HG02884 (cell line): ENCODE measurements around the gene MYO5A.
"Not testable (repeated sequence)": the region's sequence is repeated elsewhere in the genome, so short reads cannot be mapped to it uniquely, and the experiment has no call there.

ENCODE experiments used
- ATAC-seq: cut with Tn5 transposase; IDR thresholded peaks from one replicate; pipeline ENCODE4 v1.9.1; 2021; ENCODE audit warnings: mild to moderate bottlenecking, moderate library complexity; ENCODE audit not compliant: unreplicated experiment

Gene MYO5A

DNA sequence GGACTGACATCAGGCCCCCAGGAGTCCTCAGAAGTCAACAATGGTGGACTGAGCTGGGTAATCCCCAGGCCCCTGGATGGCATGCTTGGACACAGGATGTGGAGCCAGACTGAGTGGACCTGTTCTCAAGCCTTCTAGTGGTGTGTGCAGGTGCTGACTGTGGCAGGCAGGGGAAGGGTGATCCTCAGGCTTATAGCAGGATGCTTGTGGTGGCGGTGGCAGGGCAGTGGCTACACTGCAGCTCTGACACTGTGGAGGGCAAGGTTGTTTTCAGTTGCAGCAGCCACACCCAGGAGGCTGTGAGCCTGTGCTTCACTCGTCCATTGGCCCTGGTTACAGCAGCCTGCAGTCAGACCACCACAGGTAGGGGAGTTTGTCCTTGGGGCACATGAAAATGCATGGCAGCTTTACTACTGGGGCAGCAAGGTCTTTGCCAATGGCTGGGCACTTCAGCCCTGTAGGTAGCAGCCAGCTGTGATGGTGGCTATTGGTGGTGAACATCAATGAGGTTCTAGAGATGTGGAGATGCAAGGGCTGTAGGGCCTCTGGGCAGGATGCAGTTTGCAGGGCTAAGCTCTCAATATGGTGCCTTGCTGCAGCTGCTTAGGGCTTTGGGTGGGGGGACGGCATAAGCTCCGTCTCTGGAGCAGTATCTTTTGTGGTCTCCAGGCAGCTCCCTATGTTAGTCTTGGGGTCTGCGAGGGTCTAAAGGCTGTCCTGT, 17.5 kb upstream of the MYO5A start:
- no peak for ATAC-seq

DNA sequence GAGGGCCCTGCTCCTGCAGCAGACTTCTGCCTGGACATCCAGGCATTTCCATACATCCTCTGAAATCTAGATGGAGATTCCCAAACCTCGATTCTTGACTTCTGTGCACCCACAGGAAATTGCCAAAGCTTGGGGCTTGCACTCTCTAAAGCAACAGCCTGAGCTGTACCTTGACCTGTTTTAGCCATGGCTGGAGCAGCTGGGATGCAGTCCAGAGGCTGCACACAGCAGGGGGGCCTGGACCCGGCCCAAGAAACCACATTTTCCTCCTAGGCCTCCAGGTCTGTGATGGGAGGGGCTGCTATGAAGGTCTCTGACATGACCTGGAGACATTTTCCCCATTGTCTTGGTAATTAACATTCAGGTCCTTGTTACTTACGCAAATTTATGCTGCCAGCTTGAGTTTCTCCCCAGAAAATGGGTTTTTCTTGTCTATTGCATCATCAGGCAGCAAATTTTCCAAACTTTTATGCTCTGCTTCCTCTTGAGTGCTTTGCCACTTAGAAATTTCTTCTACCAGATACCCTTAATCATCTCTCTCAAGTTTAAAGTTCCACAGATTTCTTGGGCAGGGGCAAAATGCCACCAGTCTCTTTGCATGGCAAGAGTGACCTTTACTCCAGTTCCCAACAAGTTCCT, 11.8 kb upstream of the MYO5A start:
- ATAC-seq, result no peak

DNA sequence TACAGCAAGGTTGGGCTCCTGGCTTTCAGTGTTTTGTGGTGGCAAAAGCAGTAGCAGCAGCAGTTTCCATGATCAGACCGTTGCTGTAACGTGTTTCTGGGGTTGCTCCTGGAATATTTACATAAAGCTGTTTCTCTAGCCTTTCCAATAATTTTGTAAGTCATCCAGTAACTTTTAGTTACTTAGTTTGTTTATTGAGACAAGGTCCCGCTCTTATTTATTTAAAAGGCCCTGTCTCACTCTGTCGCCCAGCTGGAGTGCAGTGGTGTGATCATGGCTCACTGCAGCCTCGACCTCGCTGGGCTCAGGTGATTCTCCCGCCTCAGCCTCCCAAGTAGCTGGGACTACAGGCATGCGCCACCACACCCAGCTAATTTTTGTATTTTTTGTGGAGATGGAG, 8.8 kb upstream of the MYO5A start:
- ATAC-seq, result no peak

DNA sequence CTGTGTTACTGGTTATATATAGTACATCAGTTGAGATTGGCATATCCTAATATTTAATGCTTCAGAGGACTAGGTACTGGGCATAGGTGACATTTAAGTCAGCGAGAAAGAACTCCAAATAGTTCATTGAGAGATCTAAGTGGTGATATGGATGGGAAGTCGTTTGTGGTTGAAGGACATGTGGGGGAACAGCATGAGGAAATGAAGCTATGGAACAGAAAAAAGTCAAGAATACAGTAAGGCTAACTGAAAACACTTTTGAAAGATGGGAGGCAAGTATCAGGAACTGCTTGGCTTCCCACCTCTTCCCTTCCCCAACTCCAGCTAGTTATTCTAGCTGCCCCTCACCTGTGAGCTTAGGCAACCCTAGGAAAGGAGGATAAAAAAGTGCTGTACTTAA, 3.7 kb upstream of the MYO5A start:
- ATAC-seq, result no peak

DNA sequence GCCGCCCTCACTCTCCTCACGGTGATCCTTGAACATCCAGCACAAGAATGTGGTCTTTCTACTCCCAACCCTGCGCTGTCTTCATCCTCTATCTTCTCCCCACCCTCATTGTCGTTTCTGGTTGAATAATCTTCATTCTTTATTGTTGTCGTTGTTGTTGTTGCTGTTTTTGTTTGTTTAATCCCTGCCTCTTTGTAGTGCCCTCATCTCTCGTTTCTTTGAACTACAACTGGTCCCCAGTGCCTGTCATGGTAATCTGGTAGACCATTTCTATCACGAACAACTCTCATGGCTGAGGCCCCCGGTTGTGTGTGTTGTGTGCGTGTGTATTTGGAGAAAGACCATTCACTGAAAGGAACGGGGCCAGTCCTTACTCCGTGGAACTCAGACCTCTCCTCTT, 1.3 kb upstream of the MYO5A start:
- ATAC-seq, result no peak

DNA sequence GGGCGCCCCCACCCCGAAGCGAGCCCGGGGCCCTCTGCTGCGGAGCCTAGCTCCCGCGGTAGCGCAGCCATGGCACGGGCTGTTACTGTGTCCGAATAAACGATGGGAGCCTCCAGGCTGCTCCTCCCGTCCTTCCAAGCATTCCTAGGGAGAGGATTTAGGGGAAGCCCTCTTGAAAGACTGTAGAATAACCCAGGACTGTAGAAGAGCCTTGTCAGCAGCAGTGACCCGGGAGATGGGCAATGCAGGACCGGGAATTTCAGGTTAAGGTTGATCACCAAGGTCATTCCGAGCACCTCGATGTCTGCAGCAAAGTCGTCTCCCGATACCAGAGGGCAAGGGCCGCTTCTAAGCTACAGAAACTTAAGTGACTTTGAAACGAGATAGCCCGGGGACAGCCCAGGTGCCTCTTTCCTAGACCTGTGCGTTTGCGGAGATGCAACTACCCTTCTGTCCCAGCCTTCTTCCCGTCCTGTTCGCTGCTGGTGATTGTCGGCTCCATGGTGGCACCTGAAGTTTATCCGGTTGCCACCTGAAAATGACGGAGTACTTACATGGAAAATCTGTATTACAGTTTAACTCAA, 753 bp upstream of the MYO5A start:
- no peak for ATAC-seq

DNA sequence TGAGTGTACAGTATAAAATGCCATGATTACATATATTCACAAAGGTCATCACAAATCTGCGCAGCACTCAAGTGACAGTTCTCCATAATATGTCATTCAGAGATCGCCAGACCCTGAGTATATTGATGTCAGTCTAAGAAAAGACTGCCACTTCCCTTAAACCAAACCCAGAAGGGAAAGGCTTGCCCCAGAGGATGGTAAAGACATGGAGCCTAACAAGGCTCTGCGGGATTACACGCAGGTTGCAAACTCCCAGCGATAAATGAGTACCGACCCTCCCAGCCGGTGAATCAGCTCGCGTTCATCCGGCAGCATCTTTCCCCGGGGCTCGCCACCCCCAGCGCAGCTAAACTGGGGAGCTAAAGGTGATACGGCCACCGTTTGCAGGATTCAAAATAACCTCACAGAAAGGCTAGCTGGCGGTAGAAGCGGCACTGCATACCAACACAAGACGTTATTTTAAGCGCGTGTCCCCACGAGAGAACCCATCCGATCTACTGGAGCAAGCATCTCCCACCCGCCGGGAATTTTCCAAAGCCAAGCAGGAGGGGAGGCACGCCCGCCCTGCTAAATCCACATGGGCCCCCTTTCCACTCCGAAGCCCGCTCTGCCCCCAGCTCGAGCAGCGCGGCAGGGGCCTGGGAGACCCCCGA, 643 bp downstream of the MYO5A start:
- ATAC-seq, result peak; percentile 6

DNA sequence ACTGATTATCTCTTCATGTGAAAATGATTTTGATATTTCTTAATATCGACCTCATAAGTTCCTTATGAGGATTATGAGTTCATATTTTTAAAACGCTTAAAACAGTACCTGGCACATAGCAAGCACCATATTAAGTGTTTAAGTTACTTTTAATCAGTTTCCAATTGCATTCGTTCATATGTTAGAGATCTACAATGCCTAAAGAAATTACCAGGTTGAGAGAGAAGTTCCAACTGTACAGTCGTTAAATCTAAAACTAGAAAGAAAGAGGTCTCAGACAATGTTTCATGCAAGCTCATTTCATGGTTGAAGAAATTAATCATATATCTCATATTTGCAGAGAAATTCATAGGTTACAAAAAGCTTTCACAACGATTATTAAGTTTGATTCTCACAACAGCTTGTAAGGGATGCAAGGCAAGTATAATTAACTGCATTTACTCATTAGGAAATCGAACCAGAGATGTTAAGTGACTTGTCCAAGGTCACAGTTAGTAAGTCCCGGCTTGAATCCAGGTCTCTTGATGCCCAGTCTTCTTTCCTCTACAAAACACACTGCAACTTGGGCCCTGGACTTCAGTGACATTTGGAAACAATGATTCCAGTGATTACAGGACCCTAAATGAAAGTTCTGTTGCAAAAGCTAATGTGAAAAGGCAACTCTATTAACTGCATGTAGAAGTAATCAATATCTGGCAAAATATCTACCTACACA, 1.3 kb downstream of the MYO5A start:
- no peak for ATAC-seq

DNA sequence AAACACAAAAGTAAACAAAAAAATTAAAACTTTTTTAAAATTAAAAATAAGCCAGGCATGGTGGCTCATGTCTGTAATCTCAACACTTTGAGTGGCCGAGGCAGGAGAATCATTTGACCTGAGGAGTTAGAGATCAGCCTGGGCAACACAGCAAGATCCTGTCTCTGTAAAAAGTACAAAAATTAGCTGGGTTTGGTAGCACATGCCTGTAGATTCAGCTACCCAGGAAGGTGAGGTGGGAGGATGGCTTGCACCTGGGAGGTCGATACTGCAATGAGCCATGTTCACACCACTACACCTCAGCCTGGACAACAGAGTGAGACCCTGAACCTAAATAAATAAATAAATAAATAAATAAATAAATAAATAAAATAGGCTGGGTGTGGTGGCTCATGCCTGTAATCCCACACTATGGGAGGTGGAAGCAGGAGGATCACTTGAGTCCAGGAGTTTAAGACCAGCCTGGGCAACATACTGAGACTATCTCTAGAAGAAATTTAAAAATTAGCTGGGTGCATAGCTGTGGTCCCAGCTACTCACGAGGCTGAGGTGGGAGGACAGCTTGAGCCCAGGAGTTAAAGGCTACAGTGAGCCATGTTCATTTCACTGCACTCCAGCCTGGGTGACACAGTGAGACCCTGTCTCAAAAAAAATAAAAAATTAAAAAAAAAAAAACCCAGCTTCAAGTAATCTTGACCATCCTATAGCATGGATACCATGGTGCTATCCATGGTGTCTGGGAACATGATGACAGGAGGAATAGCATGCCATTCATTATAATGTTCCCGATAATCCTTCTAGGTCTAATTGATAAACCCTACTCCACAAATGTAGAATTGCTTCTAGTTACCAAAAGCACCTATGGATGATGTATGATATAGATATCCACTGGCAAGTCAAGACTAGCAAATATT, 4.2 kb downstream of the MYO5A start:
- ATAC-seq, result no peak

DNA sequence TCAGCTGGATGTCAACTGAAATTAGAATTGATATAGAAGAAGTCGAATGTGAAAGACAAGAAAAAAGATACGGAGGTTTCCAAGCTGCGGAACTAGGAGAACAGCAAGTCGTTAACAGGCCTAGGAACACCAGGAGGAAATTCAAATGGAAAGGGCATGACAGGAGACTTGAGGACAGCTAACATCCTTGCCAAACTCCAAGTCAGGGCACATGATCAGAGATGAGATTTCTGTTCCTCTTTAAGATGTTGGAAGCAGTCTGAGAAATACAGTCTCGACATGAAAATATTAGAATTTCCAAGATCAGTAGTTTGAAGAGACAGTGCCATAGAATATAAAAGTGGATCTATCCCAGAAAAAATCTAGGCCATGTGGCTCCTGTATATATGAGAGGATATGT, 5.0 kb downstream of the MYO5A start:
- ATAC-seq, result no peak

DNA sequence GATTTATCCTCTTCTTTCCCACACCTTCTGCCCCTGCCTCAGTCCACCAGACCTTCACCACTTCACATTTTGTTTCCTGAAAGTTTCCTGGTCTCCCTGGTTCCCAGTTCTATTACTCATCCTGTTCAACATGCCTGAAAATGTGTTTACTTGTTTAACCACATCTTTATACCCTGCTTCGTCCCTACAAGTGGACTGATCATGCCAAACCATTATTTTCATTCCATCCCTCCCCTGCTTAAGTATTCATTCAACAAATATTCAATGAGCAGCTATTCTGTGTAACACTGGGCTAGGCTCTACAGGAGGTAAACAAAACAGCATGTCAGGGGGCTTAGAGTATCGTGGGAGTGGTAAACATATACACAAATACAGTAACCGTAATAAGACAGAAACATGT, 5.5 kb downstream of the MYO5A start:
- no peak for ATAC-seq

DNA sequence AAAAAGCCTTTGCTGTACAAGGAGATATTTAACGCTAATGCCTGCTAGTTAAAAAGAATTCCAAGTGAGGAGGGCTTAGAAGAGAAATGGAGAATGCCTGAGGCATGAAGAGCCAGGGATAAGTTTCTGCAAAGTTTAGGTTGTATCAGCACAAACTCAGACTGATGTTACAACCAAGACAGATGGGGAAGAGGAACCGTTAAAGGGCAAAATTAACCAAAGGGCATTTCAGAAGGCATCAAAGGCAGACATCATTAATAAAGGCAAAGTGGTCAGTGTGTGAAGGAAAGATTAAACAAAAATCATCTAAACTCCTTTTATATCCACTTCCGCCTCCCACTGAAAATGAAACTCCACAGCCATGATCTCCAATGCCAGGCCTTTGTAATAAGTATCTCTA, 7.0 kb downstream of the MYO5A start:
- ATAC-seq, result no peak

DNA sequence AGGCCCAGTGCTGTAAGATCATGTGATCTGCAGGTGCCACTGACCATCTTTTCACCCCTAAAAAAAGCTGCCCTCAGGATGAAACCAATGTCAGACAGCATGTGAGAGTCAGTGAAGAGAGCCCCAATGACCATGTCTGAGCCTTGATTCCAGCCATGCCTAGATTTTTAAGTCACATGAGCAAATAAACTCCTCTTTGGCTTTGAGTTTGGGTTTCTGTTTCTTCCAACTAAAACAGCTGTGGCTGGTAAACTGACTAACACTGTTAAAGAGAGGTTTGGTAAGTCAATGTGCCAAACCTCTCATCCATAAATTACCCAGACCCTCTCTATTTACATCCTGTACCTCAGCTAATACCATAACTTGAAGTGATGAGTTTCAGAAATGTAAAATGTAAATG, 8.3 kb downstream of the MYO5A start:
- no peak for ATAC-seq

DNA sequence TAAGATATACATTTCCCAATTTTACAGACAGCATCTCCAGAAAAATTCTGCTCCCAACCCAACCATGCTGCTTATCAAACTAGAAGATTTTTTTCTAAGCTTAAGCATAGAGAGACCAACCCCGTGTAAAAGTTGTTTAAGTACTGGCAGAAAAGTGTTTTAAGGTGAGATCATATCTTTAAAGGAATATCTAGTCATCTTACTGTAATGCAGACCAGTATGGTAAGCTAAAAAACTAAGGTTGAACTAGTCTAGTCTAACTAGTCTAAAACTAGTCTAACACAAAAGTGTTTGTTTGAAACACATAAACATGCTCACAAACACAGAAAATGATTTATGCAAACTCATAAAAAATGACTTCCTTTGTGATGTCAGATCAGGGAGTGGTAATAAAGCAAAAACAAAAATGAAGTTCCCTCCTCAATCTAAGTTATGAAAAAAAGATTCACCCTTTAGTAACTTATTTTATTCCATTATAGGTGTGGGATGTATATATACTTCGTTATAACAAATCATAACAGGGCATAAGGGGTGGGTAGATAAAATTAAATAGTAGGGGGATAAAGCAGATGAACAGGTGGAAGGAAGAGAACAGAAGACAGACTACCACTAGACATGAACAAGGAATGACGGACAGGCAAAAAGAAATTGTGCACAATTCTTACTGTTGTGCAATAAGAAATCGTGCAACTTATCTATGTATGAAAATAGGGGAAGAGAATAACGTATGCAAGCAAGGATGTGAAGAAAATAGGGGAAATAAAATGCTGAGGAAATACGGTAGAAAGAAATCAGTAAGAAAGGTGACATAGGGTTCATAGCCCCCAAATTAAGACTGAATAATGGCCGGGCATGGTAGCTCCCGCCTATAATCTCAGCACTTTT, 10.0 kb downstream of the MYO5A start:
- ATAC-seq, result no peak

DNA sequence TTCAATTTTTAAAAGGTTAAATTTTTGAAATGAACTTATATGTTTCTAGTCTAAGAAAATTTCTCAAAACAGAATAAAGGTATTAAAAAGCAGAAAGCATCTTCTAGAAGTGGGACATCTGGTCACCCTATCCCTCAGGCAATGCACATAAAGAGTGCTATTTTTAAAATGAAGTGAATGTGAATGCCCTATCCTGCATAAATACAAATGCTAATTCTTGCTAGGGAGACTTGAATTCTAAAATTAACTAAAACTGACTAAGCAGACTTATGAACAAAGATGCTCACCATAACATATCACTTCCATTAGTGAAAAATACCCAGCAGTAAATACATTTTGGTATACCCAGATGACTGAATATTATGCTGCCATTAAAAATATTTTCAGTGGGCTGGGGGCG, 11.7 kb downstream of the MYO5A start:
- no peak for ATAC-seq

DNA sequence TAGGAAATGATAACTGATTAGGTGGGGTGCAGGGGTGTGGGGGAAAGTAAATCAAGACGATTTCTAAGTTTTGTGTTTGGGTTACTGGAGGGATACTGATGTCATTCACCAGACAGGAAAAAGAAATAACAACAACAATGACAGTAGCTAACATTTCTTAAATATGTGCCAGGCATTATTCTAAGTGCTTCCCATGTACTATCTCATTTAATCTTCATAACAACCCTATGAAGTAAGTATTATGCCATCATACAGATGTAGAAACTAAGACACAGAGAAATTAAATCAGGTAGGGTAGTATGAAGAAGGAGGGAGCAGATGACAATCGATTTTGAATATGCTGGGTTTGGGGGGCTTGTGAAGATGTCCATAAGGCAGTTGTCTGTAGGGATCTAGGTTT, 13.3 kb downstream of the MYO5A start:
- no peak for ATAC-seq

DNA sequence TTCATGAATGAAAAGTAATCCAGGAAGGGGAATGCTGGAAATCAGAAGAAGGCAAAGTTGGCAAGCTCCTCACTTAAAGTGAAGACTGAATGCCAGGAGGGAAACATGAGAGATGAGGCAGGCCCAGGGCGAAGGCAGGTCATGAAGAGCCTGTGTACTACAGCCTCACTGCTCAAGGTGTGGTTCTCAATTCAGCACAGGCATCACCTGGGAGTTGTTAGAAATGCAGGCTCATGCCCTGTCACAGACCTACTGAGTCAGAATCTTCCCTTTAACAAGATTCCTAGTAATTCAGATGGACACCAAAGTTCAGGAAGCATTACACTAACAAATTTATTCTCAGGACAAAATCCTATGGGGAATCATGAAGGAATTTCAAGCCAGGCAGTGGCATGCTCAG, 14.2 kb downstream of the MYO5A start:
- ATAC-seq, result no peak

DNA sequence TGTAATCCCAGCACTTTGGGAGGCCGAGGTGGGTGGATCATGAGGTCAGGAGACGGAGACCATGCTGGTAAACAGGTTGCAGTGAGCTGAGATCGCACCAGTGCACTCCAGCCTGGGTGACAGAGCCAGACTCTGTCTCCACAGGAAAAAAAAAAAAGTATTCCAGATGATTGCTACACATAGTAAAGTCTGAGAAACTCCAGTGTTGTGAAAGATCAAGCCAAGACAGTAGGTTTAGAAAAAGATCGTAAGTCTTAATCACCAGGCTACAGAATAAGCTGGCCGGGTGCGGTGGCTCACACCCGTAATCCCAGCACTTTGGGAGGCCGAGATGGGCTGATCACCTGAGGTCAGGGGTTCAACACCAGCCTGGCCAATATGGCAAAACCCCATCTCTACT, 15.8 kb downstream of the MYO5A start:
- not testable (repeated sequence) for ATAC-seq

DNA sequence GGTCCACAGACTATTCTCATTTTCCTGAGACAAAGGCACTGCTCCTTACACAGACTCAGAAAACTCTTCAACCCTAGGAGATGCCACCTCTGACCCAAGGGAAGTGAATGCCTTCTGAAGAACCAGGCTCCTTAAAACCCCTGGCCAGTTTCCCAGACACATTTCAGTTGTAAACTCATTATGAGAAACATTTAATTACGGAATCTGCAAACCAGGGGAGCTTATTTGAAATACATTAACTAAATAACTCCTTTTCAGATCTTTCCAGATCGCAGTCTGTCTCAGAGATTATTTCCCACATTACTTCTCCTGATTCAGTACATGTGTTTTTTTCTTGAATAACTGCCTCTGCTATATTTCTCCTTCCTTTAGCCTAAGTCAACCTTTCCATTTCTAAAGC, 17.6 kb downstream of the MYO5A start:
- ATAC-seq, result no peak
